ENCODE measurements around the gene VENTX.

Gene VENTX

GRCh38 chr10:133202778-133203651 is 34.6 kb upstream of the VENTX start:
- no peak for DNase-seq

GRCh38 chr10:133203652-133204195 is 33.9 kb upstream of the VENTX start:
- no peak for DNase-seq

GRCh38 chr10:133204226-133205015 is 33.2 kb upstream of the VENTX start:
- DNase-seq = no peak

- no peak for DNase-seq
Observed at GRCh38 chr10:133205146-133205545, 32.5 kb upstream of the VENTX start.

- no peak for DNase-seq
Observed at GRCh38 chr10:133206356-133207040, 31.2 kb upstream of the VENTX start.

- DNase-seq = no peak
Observed at GRCh38 chr10:133207041-133207600, 30.5 kb upstream of the VENTX start.

GRCh38 chr10:133207627-133208026 is 30.0 kb upstream of the VENTX start:
- no peak for DNase-seq

GRCh38 chr10:133208466-133208865 is 29.2 kb upstream of the VENTX start:
- DNase-seq = no peak

- no peak for DNase-seq
Observed at GRCh38 chr10:133209117-133209516, 28.5 kb upstream of the VENTX start.

- no peak for DNase-seq
Observed at GRCh38 chr10:133209641-133210040, 28.0 kb upstream of the VENTX start.

GRCh38 chr10:133210398-133211140 is 27.1 kb upstream of the VENTX start:
- DNase-seq = no peak

GRCh38 chr10:133211141-133211830 is 26.4 kb upstream of the VENTX start:
- no peak for DNase-seq

GRCh38 chr10:133211959-133212852 is 25.4 kb upstream of the VENTX start:
- DNase-seq = no peak

- no peak for DNase-seq
Observed at GRCh38 chr10:133212853-133213494, 24.7 kb upstream of the VENTX start.

GRCh38 chr10:133213641-133214467 is 23.8 kb upstream of the VENTX start:
- no peak for DNase-seq

- DNase-seq = no peak
Observed at GRCh38 chr10:133214468-133215410, 22.9 kb upstream of the VENTX start.

- no peak for DNase-seq
Observed at GRCh38 chr10:133215586-133215985, 22.1 kb upstream of the VENTX start.

- no peak for DNase-seq
Observed at GRCh38 chr10:133216776-133217175, 20.9 kb upstream of the VENTX start.

Measured in NCI-H748 treated with DMSO at 0.1 percent for 48 hours (cell line).